Stimulated activated CD4-positive, alpha-beta T cell treated with anti-CD3 and anti-CD28 coated beads, Interleukin-15, amount 100 ng/mL, for 24 hours (primary cell): ENCODE data around the gene SEZ6L2.
A peak's percentile ranks its signal among the peaks of the same experiment; 100 is the strongest.
"Not testable (repeated sequence)": the region's sequence is repeated elsewhere in the genome, so short reads cannot be mapped to it uniquely, and the experiment has no call there.

ENCODE experiments used
- DNase-seq: peaks from one replicate; pipeline ENCODE4 v3.0.0-alpha.2; 2020

Gene SEZ6L2

DNA sequence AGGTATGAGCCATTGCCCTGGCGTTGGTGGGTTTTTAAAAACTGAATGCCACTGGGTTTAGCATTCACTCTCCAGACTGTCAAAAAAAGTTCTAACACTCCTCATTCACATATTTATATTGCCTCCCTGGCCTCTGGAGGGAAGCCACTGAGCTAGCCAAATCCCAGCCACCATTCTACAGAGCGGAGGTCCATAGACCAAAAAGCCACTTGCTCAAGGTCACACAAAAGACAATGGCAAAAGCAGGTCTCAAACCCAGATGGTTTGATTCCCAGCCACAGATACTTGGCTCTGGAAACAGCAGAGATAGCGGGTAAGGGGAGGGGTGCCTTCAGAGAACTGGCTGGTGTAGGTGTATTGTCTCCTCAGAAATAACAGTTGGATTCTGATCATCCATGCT lies 18.3 kb downstream of the SEZ6L2 start:
- DNase-seq, result no peak

DNA sequence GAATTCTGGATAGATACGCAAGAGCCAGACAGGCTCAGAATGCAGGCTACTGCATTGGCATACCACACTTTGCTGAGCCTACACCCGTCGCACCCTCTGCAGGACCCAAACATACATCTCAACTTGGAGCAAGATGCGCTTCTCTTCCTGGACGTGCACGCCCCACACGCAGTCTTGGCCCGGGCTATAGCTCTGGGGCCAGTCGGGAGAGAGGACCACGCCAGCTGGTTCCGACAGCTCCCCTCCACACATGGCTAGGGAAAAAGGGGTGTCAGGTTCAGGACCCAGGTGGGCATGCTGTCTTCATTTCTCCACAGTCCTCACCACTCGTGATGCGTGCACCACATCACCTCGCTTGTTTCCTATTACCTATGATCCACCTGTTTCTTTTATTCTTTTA lies 21.2 kb downstream of the SEZ6L2 start:
- DNase-seq, result no peak

DNA sequence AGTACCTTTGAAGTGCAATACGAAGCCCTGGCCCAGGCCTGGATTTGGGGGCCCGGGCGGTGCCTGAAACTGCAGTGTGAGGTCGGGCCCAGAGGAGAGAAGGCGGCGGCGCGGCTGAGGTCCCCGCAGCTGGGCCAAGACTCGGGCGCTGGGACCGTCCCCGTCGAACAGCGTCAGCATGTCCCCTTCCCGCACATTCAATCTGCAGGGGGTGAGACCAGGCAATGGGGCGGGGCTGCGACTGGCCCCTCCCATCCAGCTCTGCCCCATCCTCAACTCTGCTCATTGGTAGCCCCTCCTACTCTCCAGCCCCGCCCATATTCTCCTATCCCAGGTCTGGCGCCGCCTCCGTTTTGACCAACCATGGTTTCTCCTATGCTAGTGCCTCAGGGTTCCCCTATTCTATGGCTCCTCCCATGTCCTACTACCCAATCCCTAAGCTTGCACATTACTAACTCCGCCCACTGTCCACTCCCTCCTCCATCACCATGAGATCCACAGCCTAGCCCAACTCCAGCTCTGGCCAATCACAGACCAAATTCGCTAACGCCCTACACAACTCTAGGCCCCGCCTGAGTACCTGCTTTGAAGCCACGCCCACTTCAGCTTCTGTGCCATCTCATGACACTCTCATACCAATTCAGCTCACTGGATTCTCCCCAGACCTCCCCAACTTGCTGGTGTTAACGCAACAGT lies 21.9 kb downstream of the SEZ6L2 start:
- peak; percentile 79 for DNase-seq

DNA sequence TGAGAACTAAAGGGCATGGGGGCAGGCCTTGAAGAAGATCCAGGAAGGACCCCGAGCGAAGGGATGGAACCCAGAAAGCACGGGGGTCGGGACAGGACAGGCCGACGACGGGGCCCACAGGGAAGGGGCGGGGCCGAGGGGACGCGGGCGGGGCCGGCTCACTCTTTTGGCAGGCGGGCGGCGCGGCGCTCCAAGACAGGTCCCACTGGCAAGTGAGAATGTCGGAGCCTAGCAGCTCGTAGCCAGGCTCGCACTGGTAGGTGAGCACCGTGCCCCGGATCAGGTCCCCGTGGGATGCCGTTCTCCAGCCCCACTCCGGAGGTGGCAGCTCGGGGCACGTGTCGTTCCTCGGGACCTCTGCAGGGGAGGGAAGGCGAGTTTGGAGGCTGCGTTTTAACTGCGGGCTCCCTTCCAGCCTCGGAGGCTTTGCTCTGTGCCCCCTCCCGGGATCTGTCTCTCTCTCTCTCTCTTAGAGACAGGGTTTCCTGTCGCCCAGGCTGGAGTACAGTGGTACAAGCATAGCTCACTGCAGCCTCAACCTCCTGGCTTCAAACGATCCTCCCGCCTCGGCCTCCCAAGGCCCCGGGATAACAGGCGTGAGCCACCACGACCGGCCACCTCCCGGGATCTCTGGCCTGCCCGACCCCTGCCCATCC lies 22.6 kb downstream of the SEZ6L2 start:
- peak; percentile 65 for DNase-seq

DNA sequence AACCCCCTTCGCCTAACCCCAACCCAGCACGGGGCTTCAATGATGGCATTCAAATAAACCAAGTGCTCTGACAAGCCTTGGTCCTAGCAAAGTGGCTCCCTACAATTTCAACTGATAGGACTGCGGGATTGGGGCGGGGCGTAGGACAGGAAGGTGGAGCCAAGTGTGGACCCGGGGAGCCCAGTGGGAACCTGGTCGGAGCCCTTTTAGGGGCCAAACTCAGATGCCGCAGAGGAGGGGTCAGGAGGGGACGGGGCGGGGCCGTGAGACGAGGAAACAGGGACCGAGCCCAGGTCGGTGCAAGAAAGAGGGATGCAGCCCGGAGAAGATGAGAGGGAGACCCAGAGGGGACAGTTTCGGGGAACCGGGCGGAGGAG lies 23.1 kb downstream of the SEZ6L2 start:
- peak; percentile 34 for DNase-seq

DNA sequence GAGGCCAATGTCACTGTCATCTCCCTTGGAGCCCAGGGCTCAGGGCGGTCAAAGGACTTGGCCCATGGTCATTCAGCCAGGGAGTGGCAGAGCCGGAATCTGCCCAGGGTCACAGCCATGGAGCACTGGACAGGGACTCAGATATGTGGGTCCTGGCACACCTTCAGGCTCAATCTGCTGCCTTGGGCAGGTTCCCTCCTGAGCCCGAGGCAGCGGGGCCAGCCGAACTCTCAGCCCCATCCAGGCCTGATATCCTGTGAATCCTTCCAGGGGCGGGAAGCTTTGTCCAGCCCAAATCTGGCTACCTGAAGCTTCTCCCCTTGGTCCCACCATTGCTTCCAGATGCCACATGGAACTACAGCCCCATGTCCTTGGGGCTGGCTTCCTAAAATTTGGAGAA lies 24.1 kb downstream of the SEZ6L2 start:
- no peak for DNase-seq

DNA sequence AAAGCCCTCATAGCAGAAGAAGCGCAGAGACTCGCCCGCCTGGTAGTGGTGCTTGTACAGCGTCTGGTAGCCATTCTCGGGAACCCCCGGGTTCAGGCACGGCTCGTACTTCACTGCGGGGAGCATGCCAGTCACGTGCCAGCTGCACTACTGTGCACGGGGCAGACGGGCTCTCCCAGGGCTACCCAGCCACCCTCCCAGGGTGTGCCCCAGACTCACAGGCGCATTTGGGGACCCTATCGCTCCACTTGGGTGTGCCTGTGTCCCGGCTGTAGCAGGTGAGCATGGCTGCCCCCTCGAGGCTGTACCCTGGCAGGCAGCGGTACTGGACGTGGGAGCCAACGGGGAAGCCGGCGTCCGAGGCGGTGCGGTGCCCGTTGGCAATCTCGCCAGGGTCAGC lies 26.0 kb downstream of the SEZ6L2 start:
- no peak for DNase-seq

DNA sequence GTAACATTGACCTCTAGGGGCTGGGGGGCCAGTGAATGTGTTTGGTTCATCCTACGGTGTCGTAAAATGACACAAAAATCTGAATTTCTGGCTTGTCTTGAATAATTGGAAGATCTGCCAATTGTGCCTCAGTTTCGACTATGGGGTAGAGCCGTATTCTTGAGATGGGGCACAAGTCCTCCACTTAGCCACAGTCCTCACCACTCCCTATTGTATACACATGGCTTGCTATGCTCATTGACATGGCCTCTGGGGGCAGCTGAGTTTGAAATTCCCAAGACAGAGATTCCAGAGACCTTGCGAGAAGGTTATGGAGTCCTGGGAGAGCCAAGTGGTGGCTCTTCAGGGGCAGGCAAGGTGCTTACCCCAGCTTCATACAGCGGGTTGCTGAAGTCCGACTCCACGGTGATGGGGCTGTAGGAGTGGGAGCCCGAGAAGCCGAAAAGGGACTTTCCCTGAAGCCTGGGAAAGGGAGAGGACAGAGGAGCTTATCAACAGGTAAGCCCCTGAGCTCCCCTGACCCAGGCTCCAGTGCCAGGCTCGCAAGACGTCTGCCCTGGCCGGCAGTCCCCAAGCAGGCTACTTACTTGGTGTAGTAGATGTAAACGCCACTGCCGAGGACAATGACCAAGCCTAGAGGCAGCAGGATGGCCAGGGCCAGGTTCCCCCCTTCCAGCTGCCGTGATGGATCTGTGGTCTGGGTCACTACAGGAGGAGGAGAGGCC lies 27.4 kb downstream of the SEZ6L2 start:
- DNase-seq, result no peak

DNA sequence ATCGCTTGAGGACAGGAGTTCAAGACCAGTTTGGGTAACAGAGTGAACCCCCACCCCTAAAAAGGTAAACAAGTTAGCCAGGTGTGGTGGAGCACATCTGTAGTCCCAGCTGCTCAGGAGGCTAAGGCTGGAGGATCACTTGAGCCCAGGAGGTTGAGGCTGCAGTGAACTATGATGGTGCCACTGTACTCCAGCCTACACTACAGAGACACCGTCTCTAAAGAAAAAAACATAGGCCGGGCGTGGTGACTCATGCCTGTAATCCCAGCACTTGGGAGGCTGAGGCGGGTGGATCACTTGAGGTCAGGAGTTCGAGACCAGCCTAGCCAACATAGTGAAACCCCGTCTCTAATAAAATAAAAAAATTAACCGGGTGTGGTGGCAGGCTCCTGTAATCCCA lies 30.3 kb downstream of the SEZ6L2 start:
- not testable (repeated sequence) for DNase-seq

DNA sequence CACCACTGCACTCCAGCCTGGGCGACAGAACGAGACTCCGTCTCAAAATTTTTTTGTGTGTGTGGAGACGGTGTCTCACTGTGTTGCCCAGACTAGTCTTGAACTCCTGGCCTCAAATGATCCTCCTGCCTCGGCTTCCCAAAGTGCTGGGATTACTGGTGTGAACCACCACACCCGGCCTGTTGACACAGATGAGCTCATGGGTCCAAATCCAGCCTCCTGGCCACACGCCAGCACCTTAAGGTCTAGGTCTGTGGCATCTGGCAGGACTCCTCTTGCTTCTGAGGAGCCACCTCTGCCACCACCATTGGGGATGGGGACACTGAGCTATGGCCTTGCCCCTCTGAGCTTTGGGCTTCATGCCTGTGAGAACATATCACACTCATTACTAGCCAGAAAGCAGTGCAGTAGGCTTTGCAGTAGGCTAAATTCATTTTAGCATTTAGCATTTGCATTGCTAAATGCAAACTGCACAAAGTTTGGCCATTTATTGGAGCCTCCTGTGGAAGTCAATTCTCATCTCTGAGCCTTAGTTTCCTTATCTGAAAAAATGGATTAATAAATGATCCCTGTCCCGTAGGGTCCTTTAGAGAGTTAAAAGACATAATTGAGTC lies 30.8 kb downstream of the SEZ6L2 start:
- DNase-seq, result no peak

DNA sequence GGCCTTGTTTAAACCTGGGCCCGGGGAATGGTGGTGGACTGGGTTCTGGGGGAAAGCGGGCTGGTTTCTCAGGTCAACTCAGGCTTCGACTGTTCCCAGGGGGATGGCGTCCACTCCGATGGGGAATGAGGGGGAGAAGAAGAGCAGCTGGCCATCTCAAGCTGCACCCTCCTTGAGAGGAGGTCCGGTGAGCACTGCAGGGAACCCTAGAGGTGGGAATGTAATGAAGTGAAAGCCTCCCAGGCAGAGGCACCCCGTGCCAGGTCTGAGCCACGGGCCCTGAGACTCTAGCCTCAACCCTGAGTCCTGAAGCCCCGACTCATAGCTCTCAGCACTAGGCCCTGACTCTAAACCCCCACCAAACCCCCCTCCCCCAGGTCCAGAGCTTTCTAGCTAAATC lies 35.1 kb downstream of the SEZ6L2 start:
- DNase-seq, result no peak

DNA sequence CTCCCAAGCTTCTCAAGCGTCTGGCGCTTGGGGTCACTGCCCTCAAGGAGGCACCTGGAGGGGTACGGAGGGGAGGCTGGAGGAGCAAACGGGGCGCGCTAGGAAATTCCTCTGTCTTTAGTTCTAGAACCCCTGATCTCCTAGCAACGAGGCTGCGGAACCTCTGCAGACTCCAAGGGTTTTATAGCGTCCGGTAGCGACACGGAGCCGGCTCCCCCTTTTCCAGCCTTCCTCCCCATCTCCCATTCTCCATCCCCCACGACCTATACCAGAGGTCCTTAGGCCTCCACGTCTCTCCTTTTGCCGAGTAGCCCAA lies 35.7 kb downstream of the SEZ6L2 start:
- DNase-seq, result no peak

DNA sequence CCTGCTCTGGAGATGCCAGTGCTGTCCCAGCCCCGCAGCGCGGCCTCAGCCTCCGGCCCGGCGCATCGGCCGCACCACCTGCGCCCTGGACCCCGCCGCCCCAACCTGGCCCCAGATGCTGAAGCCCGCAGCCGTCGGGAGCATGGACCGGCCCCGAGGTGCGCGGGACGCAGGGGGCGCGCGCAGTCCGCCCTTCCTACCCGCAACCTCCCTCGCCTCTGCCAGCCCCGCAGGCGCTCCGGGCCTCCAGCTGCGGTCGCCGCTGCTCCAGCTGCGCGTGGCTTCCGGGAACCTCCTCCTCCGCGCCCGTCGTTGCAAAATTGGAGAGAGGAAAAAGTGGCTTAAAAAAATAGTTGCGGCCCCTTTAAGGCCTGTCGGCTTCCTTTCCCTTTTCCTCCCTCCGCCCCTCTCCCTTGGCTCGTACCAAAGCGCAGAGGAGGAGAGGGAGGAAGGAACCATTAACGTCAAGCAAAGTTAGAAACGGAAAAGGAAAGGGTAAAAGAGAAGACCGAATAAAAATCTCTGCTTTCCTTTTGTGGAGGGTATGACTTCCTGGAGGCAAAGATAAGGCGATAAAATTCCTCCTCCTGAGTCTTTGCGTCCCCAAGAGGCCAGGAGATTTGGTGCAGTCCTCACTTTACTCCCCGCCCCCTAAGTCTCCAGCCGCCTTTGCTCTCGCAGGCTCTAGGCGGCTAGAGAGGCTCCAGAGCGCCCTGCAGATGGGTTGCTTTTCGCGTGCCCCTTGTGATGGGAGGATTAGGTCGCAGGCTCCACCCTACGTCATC lies 36.3 kb downstream of the SEZ6L2 start, which contains the start of gene CDIPT:
Gene CDIPT, minus strand, starts transcription at position 343 of the 785 bp plus-strand sequence. CDS start 369 bp downstream, outside the sequence.
- peak; percentile 95 for DNase-seq

DNA sequence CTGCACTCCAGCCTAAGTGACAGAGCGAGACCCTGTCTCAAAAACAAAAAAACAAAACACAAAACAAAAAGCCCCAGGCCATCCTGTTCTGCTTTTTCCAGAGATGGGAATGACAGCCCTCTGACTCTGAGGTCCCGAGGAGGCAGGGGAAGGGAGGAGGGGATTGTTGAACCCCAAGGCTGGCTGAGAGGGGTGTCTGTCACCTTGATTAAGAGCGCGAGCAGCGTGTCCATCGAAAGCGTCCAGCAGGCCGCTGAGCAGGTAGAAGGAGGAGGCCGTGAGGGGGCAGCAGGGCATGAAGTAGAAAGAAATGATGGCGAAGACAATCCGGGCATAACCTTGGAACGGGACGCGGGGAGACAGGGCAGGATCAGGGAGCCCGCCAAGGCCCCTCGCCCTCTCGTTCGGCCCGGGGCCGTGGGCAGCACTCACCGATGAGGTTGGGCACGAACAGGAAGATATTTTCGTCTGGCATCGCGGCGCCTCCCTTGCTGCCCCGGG lies 36.9 kb downstream of the SEZ6L2 start:
- no peak for DNase-seq

DNA sequence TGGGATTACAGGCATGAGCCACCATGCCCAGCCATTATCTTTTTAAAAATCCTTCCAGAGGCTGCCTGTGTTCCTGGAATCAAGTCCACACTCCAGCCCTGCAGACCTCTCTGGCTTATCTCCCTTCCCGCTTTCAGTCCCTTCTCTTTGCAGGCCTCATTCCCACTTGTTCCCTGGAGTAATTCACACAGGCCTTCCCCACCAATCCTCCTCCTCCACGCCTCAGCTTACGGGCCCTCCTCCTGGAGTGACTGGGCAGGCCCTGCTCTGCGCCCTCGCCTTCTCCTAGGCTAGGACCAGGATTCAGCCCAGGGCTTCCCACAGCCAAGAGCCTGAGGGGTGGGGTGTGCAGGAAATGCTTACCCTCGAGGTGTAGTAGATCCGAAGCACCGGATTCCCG lies 39.1 kb downstream of the SEZ6L2 start:
- DNase-seq, result no peak

DNA sequence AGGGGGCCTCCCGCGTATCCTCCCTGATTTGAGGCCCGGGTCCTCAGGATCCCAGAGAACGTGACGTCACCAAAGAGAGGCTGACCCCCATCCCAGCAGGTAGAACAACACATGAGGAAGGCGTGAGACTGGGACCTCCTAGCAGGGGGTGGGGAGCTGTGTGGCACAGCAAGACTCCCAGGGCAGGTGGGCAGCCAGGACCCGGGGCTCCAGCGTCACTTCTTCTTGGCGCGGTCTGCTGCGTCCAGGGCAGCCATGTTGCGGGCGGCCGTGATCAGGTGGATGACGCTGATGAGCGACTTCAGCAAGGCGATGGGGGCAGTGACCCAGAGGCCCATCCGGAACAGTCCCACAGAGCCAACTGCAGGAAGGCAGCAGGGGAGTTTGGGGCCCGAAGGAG lies 40.4 kb downstream of the SEZ6L2 start:
- no peak for DNase-seq

DNA sequence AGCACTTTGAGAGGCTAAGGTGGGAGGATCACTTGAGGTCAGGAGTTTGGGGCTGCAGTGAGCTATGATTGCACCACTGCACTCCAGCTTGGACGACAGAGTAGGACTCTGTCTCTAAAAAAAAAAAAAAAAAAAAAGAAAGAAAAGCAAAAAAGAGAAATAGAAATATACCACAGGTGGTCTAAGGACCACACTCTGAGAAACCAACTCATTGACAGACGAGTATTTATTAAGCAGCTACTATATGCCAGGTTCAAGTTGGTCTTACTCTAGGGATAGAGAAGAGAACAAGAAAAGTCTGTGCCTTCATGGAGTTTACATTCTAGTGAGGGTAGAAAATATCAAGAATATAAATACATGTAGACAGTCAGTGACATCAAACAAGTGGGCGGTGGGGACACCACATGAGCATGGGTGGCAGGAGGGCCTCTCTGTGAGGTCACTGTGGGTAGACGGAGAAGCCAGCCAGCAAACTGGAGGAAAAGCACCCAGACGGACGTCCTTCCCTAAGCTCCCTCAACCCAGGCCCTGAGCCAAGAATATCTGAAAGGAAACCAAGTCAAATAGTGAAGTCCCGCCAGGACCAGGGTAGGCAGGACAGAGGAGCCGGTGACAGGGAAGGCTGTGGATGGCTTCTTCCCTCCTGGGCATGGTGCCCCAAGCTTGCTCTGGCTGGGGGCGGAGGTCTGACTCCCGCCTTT lies 41.1 kb downstream of the SEZ6L2 start:
- no peak for DNase-seq

DNA sequence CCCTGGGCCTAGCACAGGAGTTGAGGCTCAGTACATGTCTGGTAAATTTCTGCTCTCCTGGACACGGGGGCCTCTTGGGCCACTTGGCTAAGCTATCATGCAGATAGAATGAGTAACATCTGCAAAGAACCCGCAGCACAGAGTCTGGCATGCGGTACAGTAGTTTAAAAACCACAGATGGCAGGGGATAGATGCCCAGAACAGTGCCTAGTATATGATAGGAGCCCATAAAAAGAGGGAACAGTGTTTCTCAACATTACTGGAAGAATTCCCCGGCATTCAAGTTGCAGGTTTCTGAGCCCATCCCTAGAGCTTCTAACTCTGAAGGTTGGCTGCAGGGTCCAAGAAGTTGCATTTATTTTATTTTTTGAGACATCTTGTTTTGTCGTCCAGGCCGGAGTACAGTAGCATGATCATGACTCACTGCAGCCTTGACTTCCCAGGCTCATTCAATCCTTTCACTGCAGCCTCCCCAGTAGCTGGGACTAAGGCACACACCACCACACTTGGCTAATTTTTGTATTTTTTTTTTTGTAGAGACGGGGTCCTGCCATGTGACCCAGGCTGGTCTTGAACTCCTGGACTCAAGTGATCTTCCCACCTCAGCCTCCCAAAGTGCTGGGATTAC lies 42.1 kb downstream of the SEZ6L2 start:
- no peak for DNase-seq

DNA sequence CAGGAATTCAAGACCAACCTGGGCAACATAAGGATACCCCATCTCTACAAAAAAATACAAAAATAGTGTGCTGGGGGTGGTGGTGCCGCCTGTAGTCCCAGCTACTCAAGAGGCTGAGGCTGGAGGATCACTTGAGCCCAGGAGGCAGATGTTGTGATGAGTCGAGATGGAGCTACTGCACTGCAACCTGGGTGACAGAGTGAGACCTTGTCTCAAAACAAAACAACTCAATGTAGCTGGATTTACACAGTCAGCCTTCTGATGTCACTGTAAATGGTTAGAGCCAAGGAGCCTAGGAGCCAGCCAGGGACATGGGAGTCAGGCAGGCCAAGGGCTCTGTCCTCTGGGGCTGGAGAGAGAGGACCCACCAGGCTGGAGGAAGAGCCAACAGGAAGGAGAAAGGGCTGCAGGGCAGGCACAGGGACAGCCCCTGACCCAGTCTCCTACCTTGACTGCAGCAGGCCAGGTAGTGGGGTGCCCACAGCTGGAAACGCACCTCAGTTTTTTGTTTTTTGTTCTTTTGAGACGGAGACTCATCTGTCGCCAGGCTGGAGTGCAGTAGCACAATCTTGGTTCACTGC lies 44.7 kb downstream of the SEZ6L2 start:
- DNase-seq, result no peak

DNA sequence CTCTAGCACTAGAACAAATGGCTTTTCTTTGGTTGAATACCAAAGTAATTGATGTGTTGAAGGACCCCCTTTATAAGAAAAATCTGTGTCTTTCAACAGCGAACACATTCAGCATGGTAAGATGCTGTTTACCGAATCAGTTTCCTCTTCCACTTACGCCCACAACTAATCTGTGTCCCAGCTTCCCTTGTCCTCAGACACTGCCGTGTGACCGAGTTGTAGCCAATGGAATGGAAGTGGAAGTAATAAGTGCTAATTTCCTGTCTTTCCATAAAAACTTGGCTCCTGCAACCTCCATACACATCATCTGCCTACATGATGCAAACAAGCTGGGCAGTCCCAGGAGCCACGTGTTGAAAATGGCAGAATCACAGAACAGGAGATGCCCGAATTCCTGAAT lies 46.7 kb downstream of the SEZ6L2 start:
- DNase-seq, result no peak

DNA sequence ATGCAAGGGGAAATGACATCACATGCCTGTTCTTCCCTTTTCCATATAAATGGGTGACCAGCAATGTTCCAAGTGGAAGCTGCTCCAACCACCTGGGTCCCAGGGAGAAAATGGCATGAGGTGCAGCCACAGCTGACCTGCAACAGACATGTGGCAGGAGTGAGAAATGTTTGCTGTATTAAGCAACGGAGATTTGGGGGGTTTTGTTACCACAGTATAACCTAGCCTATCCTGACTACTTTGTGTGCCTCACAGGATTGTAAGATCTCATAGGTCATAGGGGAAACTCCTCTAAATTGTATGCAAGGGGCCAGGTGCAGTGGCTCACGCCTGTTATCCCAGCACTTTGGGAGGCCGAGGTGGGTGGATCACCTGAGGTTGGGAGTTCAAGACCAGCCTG lies 48.4 kb downstream of the SEZ6L2 start:
- DNase-seq, result no peak
